GM12801 (cell line): ENCODE data around the gene KLHDC9.

Source experiments
- CTCF ChIP-seq: IDR thresholded peaks from one replicate; pipeline ENCODE4 v1.5.1; 2011; ENCODE audit warnings: control low read depth; ENCODE audit not compliant: insufficient read length; ENCODE audit errors: extremely low read depth

KLHDC9 gene

DNA sequence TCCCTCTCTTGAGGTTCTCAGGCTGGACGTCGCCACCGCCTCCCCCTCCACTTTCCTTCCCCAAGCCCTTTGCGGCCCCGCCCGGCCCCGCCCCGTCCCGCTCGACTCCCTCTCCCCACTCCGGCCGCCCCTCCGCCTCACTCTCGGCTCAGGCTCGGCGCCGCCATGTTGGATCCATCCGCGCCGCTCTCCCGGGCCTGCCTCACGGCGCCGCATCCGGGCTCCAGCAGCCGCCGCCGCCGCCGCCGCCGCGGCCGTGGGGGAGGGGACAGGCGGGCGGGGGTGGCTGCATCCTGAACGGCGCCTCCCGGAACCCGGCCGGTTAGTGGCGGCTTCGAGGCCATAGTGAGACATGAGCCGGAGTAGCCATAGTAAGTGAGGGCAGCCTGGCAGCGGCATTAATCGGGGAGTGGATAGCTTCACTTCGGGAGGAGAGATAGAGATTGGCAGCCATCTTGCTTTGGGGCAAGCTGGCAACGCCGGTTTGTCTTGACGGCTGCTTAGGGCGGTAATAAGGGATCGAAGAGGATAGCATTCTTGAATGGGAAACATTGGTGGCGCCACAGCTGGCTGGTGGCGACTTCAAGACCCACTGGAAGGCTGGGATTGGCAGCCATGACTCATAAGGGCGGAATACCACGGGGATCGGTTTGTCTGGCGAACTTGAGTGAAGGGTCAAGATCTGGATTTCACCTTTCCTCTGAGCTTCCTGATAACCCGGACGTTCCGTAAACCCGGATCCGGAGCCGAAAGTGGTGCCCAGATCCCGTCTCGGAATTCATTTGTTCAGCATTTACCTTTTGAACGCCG is 34.5 kb downstream of the KLHDC9 start, which contains the start of gene DEDD:
TSS of gene DEDD (minus strand) at position 258 of the 810 bp plus-strand sequence. CDS start 8,205 bp downstream, outside the sequence.
- no peak for TF ChIP-seq CTCF

GRCh38 chr1:161133220-161133740 is 35.1 kb downstream of the KLHDC9 start:
- no peak for TF ChIP-seq CTCF

- no peak for TF ChIP-seq CTCF
Observed at GRCh38 chr1:161137881-161138280, 39.7 kb downstream of the KLHDC9 start.

- no peak for TF ChIP-seq CTCF
Observed at GRCh38 chr1:161138431-161138830, 40.3 kb downstream of the KLHDC9 start.

DNA sequence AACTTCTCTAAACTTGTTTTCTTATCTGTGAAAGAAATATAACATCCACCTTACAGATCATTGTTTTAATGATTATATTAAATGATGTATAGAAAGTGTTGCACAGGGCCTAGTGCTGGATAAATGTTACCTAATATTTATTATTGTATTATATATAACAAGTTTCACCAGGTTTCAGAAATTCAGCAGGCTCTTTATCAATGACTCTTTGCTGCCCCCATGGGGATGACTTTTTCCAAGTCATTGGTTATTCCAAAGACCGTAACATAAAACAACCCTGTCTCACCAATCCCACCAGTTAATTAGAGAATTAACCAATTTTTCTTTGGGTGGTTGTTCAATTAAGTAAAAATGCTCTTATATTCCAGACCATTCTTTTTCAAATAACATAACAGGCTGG is 41.6 kb downstream of the KLHDC9 start:
- TF ChIP-seq CTCF, result no peak

DNA sequence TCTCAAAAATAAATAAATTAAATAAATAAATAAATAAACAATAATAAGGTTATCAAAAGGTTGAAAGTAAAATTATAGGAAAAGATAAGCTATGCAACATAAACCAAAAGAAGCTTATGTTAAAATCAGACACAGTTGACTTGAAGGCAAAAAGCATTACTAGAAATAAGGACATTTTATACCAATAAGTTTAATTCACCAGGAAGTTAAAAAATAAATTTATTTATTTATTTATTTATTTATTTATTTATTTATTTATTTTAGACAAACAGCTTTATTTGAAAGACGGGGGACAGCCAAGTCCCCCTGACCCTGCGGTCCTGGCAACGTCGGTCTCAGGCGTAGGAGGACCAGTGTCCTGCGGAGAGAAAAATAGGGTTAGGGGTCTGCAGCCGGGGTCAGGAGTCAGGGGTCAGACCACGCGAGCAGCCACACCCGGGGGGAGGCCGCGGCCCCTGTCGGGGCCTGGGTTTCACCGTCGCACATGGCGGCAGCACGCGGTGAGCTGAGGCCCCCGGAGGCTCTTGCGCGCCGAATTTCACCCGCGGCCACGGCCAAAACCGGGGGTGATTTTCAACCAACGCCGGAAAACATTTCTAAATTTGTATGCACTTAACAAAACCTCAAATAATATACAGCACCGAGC is 42.7 kb downstream of the KLHDC9 start:
- TF ChIP-seq CTCF, result no peak

- TF ChIP-seq CTCF, result no peak
Observed at GRCh38 chr1:161145832-161146231, 47.7 kb downstream of the KLHDC9 start.
